ENCODE data around the gene CAPN8.

The CAPN8 gene

DNA sequence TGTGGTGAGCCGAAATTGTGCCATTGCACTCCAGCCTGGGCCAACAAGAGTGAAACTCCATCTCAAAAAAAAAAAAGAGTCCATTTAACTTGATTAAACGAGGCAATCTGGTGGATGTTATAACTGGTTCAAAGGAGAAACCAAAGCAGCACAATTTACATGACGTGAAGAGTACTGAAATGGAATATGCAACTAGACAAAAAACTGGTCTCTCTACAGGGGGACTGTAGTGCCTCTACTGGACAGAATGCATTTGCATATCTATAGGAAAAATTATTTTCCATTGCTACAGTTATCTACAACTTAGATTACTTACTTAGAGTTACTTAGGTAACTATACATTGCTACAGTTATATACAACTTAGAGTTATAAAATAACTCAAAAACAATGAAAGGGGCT is 44.1 kb upstream of the CAPN8 start:
- Histone ChIP-seq H3K27me3 (ENCODE audit: insufficient read depth, low read length, poor library complexity) (peaks cover 12% of the 10 kb centered on the region), H3K9ac (ENCODE audit: low read depth, low read length) (no peak overlapping the region), H3K27ac (ENCODE audit: low read length) (no peak overlapping the region), H3K4me1 (ENCODE audit: insufficient read depth, low read length) (no peaks in the 10 kb centered on the region), H3K4me3 (ENCODE audit: low read depth in 1 of 2, low read length in 2 of 2) (no peak overlapping the region), H3K36me3 (ENCODE audit: insufficient read depth, low read length) (no peaks in the 10 kb centered on the region), H3K4me2 (ENCODE audit: insufficient read depth, low read length) (no peak overlapping the region), H4K20me1 (ENCODE audit: insufficient read depth, low read length) (no peaks in the 10 kb centered on the region), H2AFZ (ENCODE audit: low read depth, low read length) (no peak overlapping the region), H3K9me3 (ENCODE audit: insufficient read depth, low read length, severe bottlenecking) (no peaks in the 10 kb centered on the region), H3K79me2 (ENCODE audit: insufficient read depth, low read length) (no peaks in the 10 kb centered on the region)
- DNase-seq: no peak
- ATAC-seq (ENCODE audit: insufficient read depth, low read depth): no peak
- TF ChIP-seq EZH2 (IDR thresholded peaks at IDR 0.05; ENCODE audit: borderline replicate concordance, low read depth, low read length, severe bottlenecking): no peak
- TF ChIP-seq, protein P1, sequence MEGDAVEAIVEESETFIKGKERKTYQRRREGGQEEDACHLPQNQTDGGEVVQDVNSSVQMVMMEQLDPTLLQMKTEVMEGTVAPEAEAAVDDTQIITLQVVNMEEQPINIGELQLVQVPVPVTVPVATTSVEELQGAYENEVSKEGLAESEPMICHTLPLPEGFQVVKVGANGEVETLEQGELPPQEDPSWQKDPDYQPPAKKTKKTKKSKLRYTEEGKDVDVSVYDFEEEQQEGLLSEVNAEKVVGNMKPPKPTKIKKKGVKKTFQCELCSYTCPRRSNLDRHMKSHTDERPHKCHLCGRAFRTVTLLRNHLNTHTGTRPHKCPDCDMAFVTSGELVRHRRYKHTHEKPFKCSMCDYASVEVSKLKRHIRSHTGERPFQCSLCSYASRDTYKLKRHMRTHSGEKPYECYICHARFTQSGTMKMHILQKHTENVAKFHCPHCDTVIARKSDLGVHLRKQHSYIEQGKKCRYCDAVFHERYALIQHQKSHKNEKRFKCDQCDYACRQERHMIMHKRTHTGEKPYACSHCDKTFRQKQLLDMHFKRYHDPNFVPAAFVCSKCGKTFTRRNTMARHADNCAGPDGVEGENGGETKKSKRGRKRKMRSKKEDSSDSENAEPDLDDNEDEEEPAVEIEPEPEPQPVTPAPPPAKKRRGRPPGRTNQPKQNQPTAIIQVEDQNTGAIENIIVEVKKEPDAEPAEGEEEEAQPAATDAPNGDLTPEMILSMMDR (IDR thresholded peaks at IDR 0.05; ENCODE audit: borderline replicate concordance, extremely low read depth, low read length, poor library complexity, severe bottlenecking): peak; percentile 31

DNA sequence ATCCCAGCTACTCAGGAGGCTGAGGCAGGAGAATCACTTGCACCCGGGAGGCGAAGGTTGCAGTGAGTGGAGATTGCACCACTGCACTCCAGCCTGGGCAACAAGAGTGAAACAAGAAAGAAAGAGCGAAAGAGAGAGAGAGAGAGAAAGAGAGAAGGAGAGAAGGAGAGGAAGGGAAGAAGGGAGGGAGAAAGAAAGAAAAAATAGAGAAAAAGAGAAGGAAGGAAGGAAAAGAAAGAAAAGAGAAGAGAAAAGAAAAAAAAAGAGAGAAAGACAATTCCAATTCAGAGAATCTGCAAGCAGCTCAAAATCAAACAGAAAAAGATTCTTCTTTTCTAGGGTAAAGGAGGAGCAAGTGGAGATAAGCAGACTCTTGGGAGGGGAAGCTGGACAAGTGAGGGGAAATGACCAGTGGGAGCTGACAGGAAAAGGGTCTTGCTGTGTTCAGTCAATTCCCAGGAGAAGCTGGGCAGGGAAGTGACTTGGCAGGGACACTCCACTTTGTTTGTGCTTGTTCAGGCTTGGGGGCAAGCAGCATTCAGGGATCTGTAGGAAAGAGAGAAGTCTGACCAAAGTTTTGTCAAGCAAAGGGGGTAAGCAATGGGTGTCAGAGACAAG is 43.3 kb upstream of the CAPN8 start:
- Histone ChIP-seq H2AFZ (ENCODE audit: low read depth, low read length) (no peak overlapping the region), H3K27me3 (ENCODE audit: insufficient read depth, low read length, poor library complexity) (peaks cover 12% of the 10 kb centered on the region), H3K9me3 (ENCODE audit: insufficient read depth, low read length, severe bottlenecking) (no peaks in the 10 kb centered on the region), H3K9ac (ENCODE audit: low read depth, low read length) (no peak overlapping the region), H4K20me1 (ENCODE audit: insufficient read depth, low read length) (no peaks in the 10 kb centered on the region), H3K4me1 (ENCODE audit: insufficient read depth, low read length) (no peaks in the 10 kb centered on the region), H3K4me2 (ENCODE audit: insufficient read depth, low read length) (no peak overlapping the region), H3K4me3 (ENCODE audit: low read depth in 1 of 2, low read length in 2 of 2) (no peak overlapping the region), H3K79me2 (ENCODE audit: insufficient read depth, low read length) (no peaks in the 10 kb centered on the region), H3K36me3 (ENCODE audit: insufficient read depth, low read length) (no peaks in the 10 kb centered on the region), H3K27ac (ENCODE audit: low read length) (no peak overlapping the region)
- DNase-seq (no peak), ATAC-seq (ENCODE audit: insufficient read depth, low read depth) (no peak)
- TF ChIP-seq, protein P1 (IDR thresholded peaks at IDR 0.05; ENCODE audit: borderline replicate concordance, extremely low read depth, low read length, poor library complexity, severe bottlenecking): no peak
- no peak for TF ChIP-seq EZH2 (IDR thresholded peaks at IDR 0.05; ENCODE audit: borderline replicate concordance, low read depth, low read length, severe bottlenecking)

DNA sequence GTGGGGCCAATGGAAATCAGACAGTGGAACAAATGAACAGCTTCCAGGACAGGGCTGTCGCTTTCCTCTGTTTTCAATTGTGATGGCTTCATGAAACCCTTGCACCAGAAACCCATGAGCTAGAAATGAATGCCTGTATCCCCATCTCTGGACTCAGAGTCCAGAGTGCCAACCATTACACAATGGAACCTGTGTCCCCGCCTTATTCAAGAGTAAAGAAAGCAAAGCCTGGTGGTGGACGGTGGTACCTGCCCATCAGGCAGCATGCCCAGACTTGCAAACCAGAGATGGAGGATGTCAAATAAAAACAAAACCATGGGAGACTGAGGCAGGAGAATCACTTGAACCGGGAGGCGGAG is 42.5 kb upstream of the CAPN8 start:
- no peak for TF ChIP-seq EZH2 (IDR thresholded peaks at IDR 0.05; ENCODE audit: borderline replicate concordance, low read depth, low read length, severe bottlenecking)
- TF ChIP-seq, protein P1 (IDR thresholded peaks at IDR 0.05; ENCODE audit: borderline replicate concordance, extremely low read depth, low read length, poor library complexity, severe bottlenecking): no peak
- no peak overlapping the region for H3K4me2 ChIP-seq (ENCODE audit: insufficient read depth, low read length)
- H3K79me2 ChIP-seq (ENCODE audit: insufficient read depth, low read length): no peaks in the 10 kb centered on the region
- no peaks in the 10 kb centered on the region for H3K36me3 ChIP-seq (ENCODE audit: insufficient read depth, low read length)
- H2AFZ ChIP-seq (ENCODE audit: low read depth, low read length): no peak overlapping the region
- no peak overlapping the region for H3K27ac ChIP-seq (ENCODE audit: low read length)
- DNase-seq (no peak), ATAC-seq (ENCODE audit: insufficient read depth, low read depth) (no peak)
- no peaks in the 10 kb centered on the region for H4K20me1 ChIP-seq (ENCODE audit: insufficient read depth, low read length)
- H3K4me1 ChIP-seq (ENCODE audit: insufficient read depth, low read length): no peaks in the 10 kb centered on the region
- H3K9me3 ChIP-seq (ENCODE audit: insufficient read depth, low read length, severe bottlenecking): no peaks in the 10 kb centered on the region
- H3K4me3 ChIP-seq (ENCODE audit: low read depth in 1 of 2, low read length in 2 of 2): no peak overlapping the region
- H3K9ac ChIP-seq (ENCODE audit: low read depth, low read length): no peak overlapping the region
- peaks cover 12% of the 10 kb centered on the region for H3K27me3 ChIP-seq (ENCODE audit: insufficient read depth, low read length, poor library complexity)

Measured in DND-41 (cell line).